Smooth muscle cell (in vitro differentiated cells): Measurements from ENCODE around the gene RPGRIP1L. TPM values are rescaled to one million over a fixed set of nuclear protein-coding genes. Genes with fewer than 3 reads are reported as not detected.

Source experiments
- DNase-seq: peaks from one replicate; lab custom pipeline; 2025; ENCODE audit not compliant: unreplicated experiment; lab: John Stamatoyannopoulos, UW
- H2AFZ ChIP-seq: fragments of 200-600 bp; sonication (generic); 2 replicates; pipeline ENCODE4 v1.6.0; 2016; ENCODE audit warnings: antibody characterized with exemption, low read depth, mild to moderate bottlenecking
- H3F3A ChIP-seq: fragments of 200-600 bp; sonication (generic); 2 replicates; pipeline ENCODE4 v1.6.0; 2017; ENCODE audit warnings: antibody characterized with exemption, low read depth
- H3K27ac ChIP-seq: fragments of 200-600 bp; sonication (generic); 2 replicates; pipeline ENCODE4 v1.5.1; 2016; ENCODE audit warnings: low read depth, mild to moderate bottlenecking
- H3K27me3 ChIP-seq: fragments of 200-600 bp; sonication (generic); 2 replicates; pipeline ENCODE4 v1.6.1; 2016; ENCODE audit warnings: low read depth, mild to moderate bottlenecking
- H3K36me3 ChIP-seq: fragments of 200-600 bp; sonication (generic); 2 replicates; pipeline ENCODE4 v1.5.1; 2016; ENCODE audit warnings: low read depth
- H3K4me1 ChIP-seq: fragments of 200-600 bp; sonication (generic); 2 replicates; pipeline ENCODE4 v1.5.1; 2016; ENCODE audit warnings: low read depth
- H3K4me2 ChIP-seq: fragments of 200-600 bp; sonication (generic); 2 replicates; pipeline ENCODE4 v1.6.0; 2016; ENCODE audit warnings: mild to moderate bottlenecking
- H3K4me3 ChIP-seq: fragments of 200-600 bp; sonication (generic); 2 replicates; pipeline ENCODE4 v1.5.1; 2016; ENCODE audit warnings: mild to moderate bottlenecking
- H3K79me2 ChIP-seq: fragments of 200-600 bp; sonication (generic); 2 replicates; pipeline ENCODE4 v1.6.0; 2016; ENCODE audit warnings: low read depth, mild to moderate bottlenecking
- H3K9ac ChIP-seq: fragments of 200-600 bp; sonication (generic); 2 replicates; pipeline ENCODE4 v1.6.0; 2016; ENCODE audit warnings: low read depth
- H3K9me3 ChIP-seq: fragments of 200-600 bp; sonication (generic); replicated peaks from 2 replicates; pipeline ENCODE4 v1.5.1; 2016; ENCODE audit warnings: low read depth
- H4K20me1 ChIP-seq: fragments of 200-600 bp; sonication (generic); 2 replicates; pipeline ENCODE4 v1.6.0; 2016; ENCODE audit warnings: low read depth
- CTCF ChIP-seq: fragments of 200-600 bp; sonication (generic); IDR thresholded peaks from 2 replicates; pipeline ENCODE4 v1.5.1; 2017; ENCODE audit warnings: borderline replicate concordance, mild to moderate bottlenecking, antibody characterized with exemption; ENCODE audit not compliant: insufficient read depth, poor library complexity, severe bottlenecking
- WGBS: methylation state at CpG from one replicate; pipeline ENCODE4 v1.1.7; 2016; ENCODE audit warnings: low lambda C conversion rate; 5-methylcytosine and 5-hydroxymethylcytosine counted together
- polyA plus RNA-seq: library from polyadenylated mRNA; unstranded; fragments of >200 nt; fragmentation: Nextera tagmentation; extraction: Ambion mirVana; gene quantifications from 2 replicates; pipeline ENCODE4 v1.2.1, GENCODE V29; 2016
- total RNA-seq: library from RNA; depleted of rRNA; stranded (reverse); fragments of >200 nt; gene quantifications from 2 replicates; pipeline ENCODE4 v1.2.3, GENCODE V29; 2014

The RPGRIP1L gene
- total and polyA plus RNA-seq, 2 experiments from 2014 or later = 5.8 to 11.6 TPM

GRCh38 chr16:53599548-53599947 is 104.1 kb downstream of the RPGRIP1L start:
- 84% methylated on average over 5 of the region's 5 CpGs for WGBS
- Histone ChIP-seq H3K9me3 (peaks cover 4% of the 10 kb centered on the region), H3K27ac (peak overlapping the region; percentile 36), H4K20me1 (no peaks in the 10 kb centered on the region), H3K27me3 (no peaks in the 10 kb centered on the region), H3K36me3 (no peaks in the 10 kb centered on the region), H3K79me2 (no peaks in the 10 kb centered on the region), H3K4me3 (no peak overlapping the region), H3K9ac (no peak overlapping the region), H3F3A (peaks cover 7% of the 10 kb centered on the region), H3K4me2 (peak overlapping the region; percentile 31), H2AFZ (no peak overlapping the region), H3K4me1 (no peaks in the 10 kb centered on the region)
- no peak for TF ChIP-seq CTCF
- no peak for DNase-seq

DNA sequence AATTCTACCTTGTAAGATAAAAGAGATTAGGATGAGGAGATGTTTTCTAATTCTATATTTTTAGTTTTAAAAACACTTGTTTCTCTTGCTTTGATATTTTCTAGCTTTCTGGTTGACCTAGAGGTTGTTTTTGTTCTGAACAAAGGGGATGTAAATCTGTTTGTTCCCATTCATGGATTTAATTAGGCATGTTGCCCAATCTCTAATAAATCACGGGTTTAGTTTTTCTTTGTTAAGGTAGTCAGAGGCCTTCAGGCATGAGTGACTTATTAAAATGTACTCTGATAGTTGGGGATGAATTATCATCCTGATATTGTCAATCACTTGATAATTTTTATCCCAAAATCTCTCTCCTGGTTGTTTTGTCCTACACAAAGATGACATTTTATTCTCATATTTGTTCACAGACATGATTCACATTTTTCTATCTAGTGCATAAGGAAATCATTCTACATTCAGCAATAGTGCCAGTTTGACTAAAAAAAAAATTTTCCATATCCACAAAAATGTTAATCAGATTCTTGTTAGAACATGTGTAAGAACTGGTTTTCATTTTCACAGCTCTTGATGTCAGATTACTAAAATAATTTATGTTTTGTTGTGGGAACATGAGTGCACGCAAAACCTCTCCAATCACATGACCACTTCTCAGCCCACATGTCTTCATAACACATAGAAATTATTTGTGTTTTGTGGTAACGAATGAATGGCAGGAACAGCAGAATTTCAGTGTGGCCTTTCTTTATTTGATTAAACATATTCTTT is 105.0 kb downstream of the RPGRIP1L start:
- DNase-seq = no peak
- Histone ChIP-seq H3K4me2 (no peak overlapping the region), H4K20me1 (no peaks in the 10 kb centered on the region), H3K27me3 (no peaks in the 10 kb centered on the region), H3K9me3 (peaks cover 4% of the 10 kb centered on the region), H3K27ac (no peak overlapping the region), H3K4me1 (no peaks in the 10 kb centered on the region), H3K4me3 (no peak overlapping the region), H3K36me3 (no peaks in the 10 kb centered on the region), H3K9ac (no peak overlapping the region), H3K79me2 (no peaks in the 10 kb centered on the region), H3F3A (peaks cover 7% of the 10 kb centered on the region), H2AFZ (no peak overlapping the region)
- TF ChIP-seq CTCF = no peak
- 88% methylated on average over 3 of the region's 3 CpGs for WGBS

DNA sequence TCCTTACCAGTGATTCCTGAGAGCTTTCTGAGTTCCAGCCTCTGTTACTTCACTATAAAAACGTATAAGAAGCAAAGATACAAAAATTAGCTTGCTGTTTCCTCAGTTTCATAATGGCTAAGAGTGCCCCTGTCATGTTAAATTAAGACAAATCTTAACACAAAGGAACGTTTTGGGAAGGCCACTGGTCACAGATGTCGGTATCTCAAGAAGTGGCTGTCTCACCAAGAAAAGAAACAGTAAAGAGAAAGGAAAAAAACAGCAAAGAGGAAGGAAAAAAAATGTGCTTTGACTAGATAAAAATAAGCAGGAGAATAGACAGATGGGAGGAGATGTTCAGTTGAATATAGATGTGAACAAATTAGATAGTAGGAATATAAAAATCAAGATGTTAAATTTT is 105.9 kb downstream of the RPGRIP1L start:
- Histone ChIP-seq H3K4me1 (no peaks in the 10 kb centered on the region), H4K20me1 (no peaks in the 10 kb centered on the region), H3K27me3 (no peaks in the 10 kb centered on the region), H3K79me2 (no peaks in the 10 kb centered on the region), H2AFZ (no peak overlapping the region), H3K4me2 (no peak overlapping the region), H3K9me3 (peaks cover 4% of the 10 kb centered on the region), H3K4me3 (no peak overlapping the region), H3K36me3 (no peaks in the 10 kb centered on the region), H3K9ac (no peak overlapping the region), H3F3A (peaks cover 7% of the 10 kb centered on the region), H3K27ac (no peak overlapping the region)
- WGBS = 84% methylated on average over 3 of the region's 3 CpGs
- DNase-seq = no peak
- no peak for TF ChIP-seq CTCF
